ENCODE measurements around the gene SLC22A23.

GRCh38 chr6:3304500-3305215, 152.2 kb downstream of the SLC22A23 start:
- TF ChIP-seq, protein P1, sequence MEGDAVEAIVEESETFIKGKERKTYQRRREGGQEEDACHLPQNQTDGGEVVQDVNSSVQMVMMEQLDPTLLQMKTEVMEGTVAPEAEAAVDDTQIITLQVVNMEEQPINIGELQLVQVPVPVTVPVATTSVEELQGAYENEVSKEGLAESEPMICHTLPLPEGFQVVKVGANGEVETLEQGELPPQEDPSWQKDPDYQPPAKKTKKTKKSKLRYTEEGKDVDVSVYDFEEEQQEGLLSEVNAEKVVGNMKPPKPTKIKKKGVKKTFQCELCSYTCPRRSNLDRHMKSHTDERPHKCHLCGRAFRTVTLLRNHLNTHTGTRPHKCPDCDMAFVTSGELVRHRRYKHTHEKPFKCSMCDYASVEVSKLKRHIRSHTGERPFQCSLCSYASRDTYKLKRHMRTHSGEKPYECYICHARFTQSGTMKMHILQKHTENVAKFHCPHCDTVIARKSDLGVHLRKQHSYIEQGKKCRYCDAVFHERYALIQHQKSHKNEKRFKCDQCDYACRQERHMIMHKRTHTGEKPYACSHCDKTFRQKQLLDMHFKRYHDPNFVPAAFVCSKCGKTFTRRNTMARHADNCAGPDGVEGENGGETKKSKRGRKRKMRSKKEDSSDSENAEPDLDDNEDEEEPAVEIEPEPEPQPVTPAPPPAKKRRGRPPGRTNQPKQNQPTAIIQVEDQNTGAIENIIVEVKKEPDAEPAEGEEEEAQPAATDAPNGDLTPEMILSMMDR (IDR thresholded peaks at IDR 0.05): no peak
- TF ChIP-seq POLR2A (IDR thresholded peaks at IDR 0.05): no peak
